Endothelial cell of umbilical vein (primary cell): Measurements from ENCODE around the gene SH3PXD2A. TPM values are rescaled to one million over a fixed set of nuclear protein-coding genes. Genes with fewer than 3 reads are reported as not detected.

Source experiments
- BruUV-seq: library from RNA; stranded (reverse); fragments of 400-500 nt; replicated peaks from 2 replicates; lab custom pipeline; 2021; lab: Mats Ljungman, UMichigan
- CTCF ChIA-PET: fragments of 300-600, 350-600 bp; sonication (Branson Sonifier 250); formaldehyde crosslinking; loops from one replicate; lab custom pipeline; 2021; ENCODE audit warnings: antibody characterized with exemption, inconsistent platforms; lab: Charles Lee
- POLR2A ChIA-PET: fragments of 300-600, 350-600 bp; sonication (Branson Sonifier 250); formaldehyde crosslinking; loops from one replicate; lab custom pipeline; 2021; ENCODE audit warnings: antibody characterized with exemption, inconsistent platforms; lab: Charles Lee
- DNase-seq: peaks from one replicate; pipeline ENCODE4 v3.0.0-alpha.2; 2011; ENCODE audit warnings: low read depth, low spot score
- FAIRE-seq: peaks from 2 replicates; lab custom pipeline; 2011; peaks lifted over from hg19 to GRCh38; lab: Jason Lieb, UNC
- H2AFZ ChIP-seq: 2 replicates; pipeline ENCODE4 v1.6.0; 2012; ENCODE audit warnings: low read depth, low read length, control low read depth, inconsistent platforms
- H3K27ac ChIP-seq: 2 replicates; pipeline ENCODE4 v1.5.1; 2011; ENCODE audit warnings: low read depth, mild to moderate bottlenecking, control low read depth, low read length, moderate library complexity; ENCODE audit not compliant: insufficient read depth
- H3K27me3 ChIP-seq, 2 experiments: 2 replicates each; pipeline versions ENCODE4 v1.6.0 to v1.6.1; 2011; ENCODE audit warnings: low read length in 2 of 2, mixed read lengths in 1 of 2; ENCODE audit not compliant: control insufficient read depth in 2 of 2, insufficient read depth in 2 of 2
- H3K36me3 ChIP-seq, 2 experiments: 2 replicates in 1 of 2; 3 replicates in 1 of 2; pipeline ENCODE4 v1.5.1; 2011; ENCODE audit warnings: low read length in 2 of 2, mild to moderate bottlenecking in 1 of 2, moderate library complexity in 1 of 2; ENCODE audit not compliant: control insufficient read depth in 2 of 2, insufficient read depth in 2 of 2; ENCODE audit errors: extremely low read depth in 1 of 2
- H3K4me1 ChIP-seq: 3 replicates; pipeline ENCODE4 v1.5.1; 2011; ENCODE audit warnings: mild to moderate bottlenecking, low read length; ENCODE audit not compliant: control insufficient read depth, insufficient read depth; ENCODE audit errors: extremely low read depth
- H3K4me2 ChIP-seq: 2 replicates; pipeline ENCODE4 v1.6.1; 2011; ENCODE audit warnings: low read length, control low read depth, mixed read lengths; ENCODE audit not compliant: insufficient read depth
- H3K4me3 ChIP-seq, 3 experiments: fragments of 200-600 bp in 1 of 3; sonication (generic), shearing (Covaris generic) in 1 of 3; replicated peaks in 1 of 3; 2 replicates each; pipeline ENCODE4 v1.5.1; 2011 to 2016; ENCODE audit warnings: control low read depth in 3 of 3, low read length in 3 of 3, mild to moderate bottlenecking in 2 of 3, inconsistent platforms in 1 of 3, low read depth in 1 of 3, moderate library complexity in 1 of 3; ENCODE audit not compliant: insufficient read depth in 1 of 3
- H3K79me2 ChIP-seq: 2 replicates; pipeline ENCODE4 v1.6.0; 2012; ENCODE audit warnings: low read length, inconsistent platforms; ENCODE audit not compliant: control insufficient read depth, insufficient read depth
- H3K9ac ChIP-seq: replicated peaks from 2 replicates; pipeline ENCODE3; 2011; ENCODE audit warnings: low read length, control low read depth; ENCODE audit not compliant: insufficient read depth; ENCODE audit errors: extremely low read depth
- H3K9me1 ChIP-seq: replicated peaks from 3 replicates; pipeline ENCODE4 v1.6.0; 2011; ENCODE audit warnings: mild to moderate bottlenecking, low read length; ENCODE audit not compliant: control insufficient read depth, insufficient read depth; ENCODE audit errors: extremely low read depth
- H3K9me3 ChIP-seq: replicated peaks from 2 replicates; pipeline ENCODE4 v1.5.1; 2012; ENCODE audit warnings: low read length, inconsistent platforms; ENCODE audit not compliant: control insufficient read depth, insufficient read depth
- H4K20me1 ChIP-seq: replicated peaks from 2 replicates; pipeline ENCODE3; 2011; ENCODE audit warnings: mild to moderate bottlenecking, low read length; ENCODE audit not compliant: control insufficient read depth, insufficient read depth; ENCODE audit errors: extremely low read depth
- EZH2 ChIP-seq: IDR thresholded peaks from 2 replicates; pipeline ENCODE4 v1.6.1; 2012; ENCODE audit warnings: borderline replicate concordance, low read depth, mild to moderate bottlenecking, moderate library complexity, low read length, inconsistent platforms; ENCODE audit not compliant: severe bottlenecking
- FOS ChIP-seq: IDR thresholded peaks from 2 replicates; pipeline ENCODE4 v1.6.1; 2011; ENCODE audit warnings: mild to moderate bottlenecking, low read length, moderate library complexity, borderline replicate concordance; ENCODE audit not compliant: insufficient read depth
- GATA2 ChIP-seq: IDR thresholded peaks from 2 replicates; pipeline ENCODE4 v1.7.0; 2011; ENCODE audit warnings: low read depth, mild to moderate bottlenecking, moderate library complexity, mixed read lengths, low read length; ENCODE audit not compliant: insufficient read length, insufficient read depth
- JUN ChIP-seq: IDR thresholded peaks from 2 replicates; pipeline ENCODE4 v1.6.1; 2011; ENCODE audit warnings: borderline replicate concordance, low read depth; ENCODE audit not compliant: insufficient read length, insufficient read depth
- MAX ChIP-seq: IDR thresholded peaks from 2 replicates; pipeline ENCODE4 v1.6.1; 2011; ENCODE audit not compliant: insufficient read depth, insufficient read length
- MYC ChIP-seq: IDR thresholded peaks from one replicate; pipeline ENCODE4 v1.6.1; 2011; ENCODE audit warnings: mild to moderate bottlenecking, low read depth, low read length
- POLR2A ChIP-seq: IDR thresholded peaks from 2 replicates; pipeline ENCODE4 v1.6.1; 2012; ENCODE audit warnings: low read depth, mild to moderate bottlenecking, control low read depth, low read length
- POLR2AphosphoS5 ChIP-seq: IDR thresholded peaks from 2 replicates; pipeline ENCODE4 v1.6.1; 2012; ENCODE audit warnings: low read depth, mild to moderate bottlenecking, control low read depth, low read length, moderate library complexity; ENCODE audit not compliant: insufficient read depth
- dilution Hi-C: fragments of 300-500 bp; cut with MboI; formaldehyde crosslinking; loops from one replicate; pipeline ENCODE4 v1.15.0; 2019; ENCODE audit warnings: low sequenced_read_pairs; ENCODE audit not compliant: extremely low pct_ligation_motif_present
- intact Hi-C: fragments of 100-400 bp; cut with micrococcal nuclease; formaldehyde crosslinking; loops from one replicate; pipeline ENCODE4 v1.10.0; 2022
- polyA plus RNA-seq, 4 experiments: library from polyadenylated mRNA; depleted of rRNA in 3 of 4; stranded (reverse) in 3 of 4; unstranded in 1 of 4; fragments of >200 nt; gene quantifications; 2 replicates each; pipeline versions ENCODE4 v1.2.1 to v1.2.3, GENCODE V29; 2011 to 2012; ENCODE audit warnings: missing spikeins in 1 of 4
- total RNA-seq: library from RNA; stranded (reverse); gene quantifications from 2 replicates; pipeline ENCODE4 v1.2.3, GENCODE V29; 2021
- TF ChIP-seq, protein P1 (sequence below), 2 donors: IDR thresholded peaks; 1 replicate in 1 of 2; 2 replicates in 1 of 2; pipeline ENCODE4 v1.5.1; 2011; ENCODE audit warnings: low read length in 2 of 2, mild to moderate bottlenecking in 2 of 2, moderate library complexity in 2 of 2, control low read depth in 1 of 2, inconsistent platforms in 1 of 2, low read depth in 1 of 2; ENCODE audit not compliant: insufficient read depth in 1 of 2; ENCODE audit errors: extremely low read depth in 1 of 2

The SH3PXD2A gene
- total and polyA plus RNA-seq, 2 donors (not counting 3 experiments of a cell fraction or from before 2014, with no cell fraction given) = 1.4 to 5.1 TPM

DNA sequence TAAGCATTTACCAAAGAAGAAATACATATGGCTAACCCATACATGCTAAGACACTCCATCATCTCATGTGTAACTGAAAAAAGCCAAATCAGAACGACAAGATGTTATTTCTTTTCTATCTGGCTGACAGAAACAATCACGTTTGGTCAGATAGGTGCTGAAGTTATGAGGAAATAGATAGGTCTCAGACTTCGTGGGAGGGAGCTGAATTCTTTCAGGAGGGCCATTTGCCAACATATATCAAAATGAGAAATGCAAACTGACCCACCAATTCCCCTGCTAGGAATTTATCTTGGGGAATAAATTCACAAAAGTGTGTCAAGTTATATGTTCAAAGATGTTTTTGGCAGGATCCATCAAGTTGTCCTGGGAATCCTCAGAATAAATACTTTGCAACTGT, 32.6 kb downstream of the SH3PXD2A start:
- dilution Hi-C loops = no loop called here

More for the DNA sequence above, 32.6 kb downstream of the SH3PXD2A start:
- intact Hi-C loops = no loop called here
- no peak overlapping the region for H3K27ac ChIP-seq
- H4K20me1 ChIP-seq = no peaks in the 10 kb centered on the region
- ChIA-PET CTCF (interaction anchor here (1.2 to 1.6 kb wide), 4 partner anchors 9 to 65 kb away, joined by 3 to 5 read pairs (median 4); no protein-coding TSS in a partner anchor), POLR2A (no interaction called here)
- DNase-seq (no peak), FAIRE-seq (no peak)
- H3K4me1 ChIP-seq = peaks cover 6% of the 10 kb centered on the region
- no peaks in the 10 kb centered on the region for H3K9me1 ChIP-seq
- no TSS peak for BruUV-seq
- H3K4me3 ChIP-seq = no peak overlapping the region
- no peaks in the 10 kb centered on the region for H3K9me3 ChIP-seq
- TF ChIP-seq, protein P1, sequence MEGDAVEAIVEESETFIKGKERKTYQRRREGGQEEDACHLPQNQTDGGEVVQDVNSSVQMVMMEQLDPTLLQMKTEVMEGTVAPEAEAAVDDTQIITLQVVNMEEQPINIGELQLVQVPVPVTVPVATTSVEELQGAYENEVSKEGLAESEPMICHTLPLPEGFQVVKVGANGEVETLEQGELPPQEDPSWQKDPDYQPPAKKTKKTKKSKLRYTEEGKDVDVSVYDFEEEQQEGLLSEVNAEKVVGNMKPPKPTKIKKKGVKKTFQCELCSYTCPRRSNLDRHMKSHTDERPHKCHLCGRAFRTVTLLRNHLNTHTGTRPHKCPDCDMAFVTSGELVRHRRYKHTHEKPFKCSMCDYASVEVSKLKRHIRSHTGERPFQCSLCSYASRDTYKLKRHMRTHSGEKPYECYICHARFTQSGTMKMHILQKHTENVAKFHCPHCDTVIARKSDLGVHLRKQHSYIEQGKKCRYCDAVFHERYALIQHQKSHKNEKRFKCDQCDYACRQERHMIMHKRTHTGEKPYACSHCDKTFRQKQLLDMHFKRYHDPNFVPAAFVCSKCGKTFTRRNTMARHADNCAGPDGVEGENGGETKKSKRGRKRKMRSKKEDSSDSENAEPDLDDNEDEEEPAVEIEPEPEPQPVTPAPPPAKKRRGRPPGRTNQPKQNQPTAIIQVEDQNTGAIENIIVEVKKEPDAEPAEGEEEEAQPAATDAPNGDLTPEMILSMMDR (IDR thresholded peaks at IDR 0.05; ENCODE audit: extremely low read depth in 1 of 2, insufficient read depth in 1 of 2, low read depth in 1 of 2, low read length in 2 of 2) = no peak
- no peak for TF ChIP-seq POLR2A
- TF ChIP-seq GATA2 = no peak
- no peak for TF ChIP-seq JUN
- no peak for TF ChIP-seq EZH2
- no peak for TF ChIP-seq MYC
- TF ChIP-seq POLR2AphosphoS5 = no peak
- no peak for TF ChIP-seq FOS
- no peak for TF ChIP-seq MAX
- no peaks in the 10 kb centered on the region for H3K36me3 ChIP-seq
- H3K9ac ChIP-seq = no peak overlapping the region
- peaks cover 0 to 2% of the 10 kb centered on the region in 2 experiments for H3K27me3 ChIP-seq
- no peak overlapping the region for H2AFZ ChIP-seq
- H3K79me2 ChIP-seq = no peaks in the 10 kb centered on the region
- no peak overlapping the region for H3K4me2 ChIP-seq
